Central memory CD8-positive, alpha-beta T cell (primary cell): Measurements from ENCODE around the gene ACTRT2.

Experiments
- ATAC-seq: fragments of 150-1000 bp; cut with Tn5 transposase; replicated peaks from 2 replicates; pipeline ENCODE4 v1.10.0; 2022; ENCODE audit warnings: mild to moderate bottlenecking, moderate FRiP score, moderate number of reproducible peaks; ENCODE audit not compliant: poor library complexity, severe bottlenecking; ENCODE audit errors: extremely low read depth
- DNase-seq, 2 donors: peaks; one replicate each; pipeline ENCODE4 v3.0.0; 2021; ENCODE audit warnings: low spot score in 2 of 2
- H3K27ac Mint-ChIP-seq: one replicate; pipeline ENCODE4 v1.8.0; 2022; ENCODE audit warnings: low read depth, mild to moderate bottlenecking, moderate library complexity, mixed read lengths
- H3K27me3 Mint-ChIP-seq: one replicate; pipeline ENCODE4 v1.8.0; 2022; ENCODE audit warnings: mixed read lengths
- H3K36me3 Mint-ChIP-seq: one replicate; pipeline ENCODE4 v1.8.0; 2022; ENCODE audit warnings: mild to moderate bottlenecking, moderate library complexity, mixed read lengths; ENCODE audit not compliant: insufficient read depth
- H3K4me1 Mint-ChIP-seq: one replicate; pipeline ENCODE4 v1.8.0; 2022; ENCODE audit warnings: mixed read lengths
- H3K4me3 Mint-ChIP-seq: one replicate; pipeline ENCODE4 v1.8.0; 2022; ENCODE audit warnings: mild to moderate bottlenecking, moderate library complexity, mixed read lengths
- H3K9me3 Mint-ChIP-seq: one replicate; pipeline ENCODE4 v1.8.0; 2022; ENCODE audit warnings: mixed read lengths

Gene ACTRT2

GRCh38 chr1:3019516-3020051, 1.7 kb upstream of the ACTRT2 start:
- DNase-seq (no peak), ATAC-seq (no peak)
- Mint-ChIP-seq H3K36me3 (no peaks in the 10 kb centered on the region), H3K4me1 (no peaks in the 10 kb centered on the region), H3K27me3 (peaks cover 10% of the 10 kb centered on the region), H3K27ac (no peak overlapping the region), H3K4me3 (no peak overlapping the region), H3K9me3 (no peaks in the 10 kb centered on the region)

- H3K4me3 Mint-ChIP-seq, result no peak overlapping the region
- H3K27ac Mint-ChIP-seq, result no peak overlapping the region
- H3K4me1 Mint-ChIP-seq, result no peaks in the 10 kb centered on the region
- H3K9me3 Mint-ChIP-seq, result no peaks in the 10 kb centered on the region
- H3K36me3 Mint-ChIP-seq, result no peaks in the 10 kb centered on the region
- no peak for DNase-seq
- no peak for ATAC-seq
- H3K27me3 Mint-ChIP-seq, result peaks cover 2% of the 10 kb centered on the region
Measured at GRCh38 chr1:3020263-3020909, 881 bp upstream of the ACTRT2 start.

GRCh38 chr1:3021801-3022401, 634 bp downstream of the ACTRT2 start:
- no peak overlapping the region for H3K4me3 Mint-ChIP-seq
- DNase-seq (no peak), ATAC-seq (no peak)
- H3K4me1 Mint-ChIP-seq, result no peaks in the 10 kb centered on the region
- no peaks in the 10 kb centered on the region for H3K9me3 Mint-ChIP-seq
- no peaks in the 10 kb centered on the region for H3K36me3 Mint-ChIP-seq
- no peaks in the 10 kb centered on the region for H3K27me3 Mint-ChIP-seq
- H3K27ac Mint-ChIP-seq, result no peak overlapping the region

GRCh38 chr1:3022511-3022973, 1.3 kb downstream of the ACTRT2 start:
- H3K4me1 Mint-ChIP-seq, result no peaks in the 10 kb centered on the region
- ATAC-seq (no peak), DNase-seq (no peak)
- H3K27me3 Mint-ChIP-seq, result no peaks in the 10 kb centered on the region
- no peak overlapping the region for H3K27ac Mint-ChIP-seq
- H3K4me3 Mint-ChIP-seq, result no peak overlapping the region
- no peaks in the 10 kb centered on the region for H3K9me3 Mint-ChIP-seq
- no peaks in the 10 kb centered on the region for H3K36me3 Mint-ChIP-seq

GRCh38 chr1:3022976-3023375, 1.7 kb downstream of the ACTRT2 start:
- Mint-ChIP-seq H3K27me3 (no peaks in the 10 kb centered on the region), H3K9me3 (no peaks in the 10 kb centered on the region), H3K36me3 (no peaks in the 10 kb centered on the region), H3K4me3 (no peak overlapping the region), H3K27ac (no peak overlapping the region), H3K4me1 (no peaks in the 10 kb centered on the region)
- ATAC-seq (no peak), DNase-seq (no peak)

- no peak overlapping the region for H3K4me3 Mint-ChIP-seq
- ATAC-seq, result no peak
- no peaks in the 10 kb centered on the region for H3K36me3 Mint-ChIP-seq
- no peaks in the 10 kb centered on the region for H3K4me1 Mint-ChIP-seq
- no peaks in the 10 kb centered on the region for H3K9me3 Mint-ChIP-seq
- no peaks in the 10 kb centered on the region for H3K27me3 Mint-ChIP-seq
- DNase-seq, result no peak
- H3K27ac Mint-ChIP-seq, result no peak overlapping the region
Measured at GRCh38 chr1:3024019-3024418, 2.8 kb downstream of the ACTRT2 start.

GRCh38 chr1:3024588-3024987, 3.3 kb downstream of the ACTRT2 start:
- no peak overlapping the region for H3K27ac Mint-ChIP-seq
- no peak overlapping the region for H3K4me3 Mint-ChIP-seq
- H3K9me3 Mint-ChIP-seq, result no peaks in the 10 kb centered on the region
- DNase-seq (no peak), ATAC-seq (no peak)
- no peaks in the 10 kb centered on the region for H3K4me1 Mint-ChIP-seq
- H3K36me3 Mint-ChIP-seq, result no peaks in the 10 kb centered on the region
- no peaks in the 10 kb centered on the region for H3K27me3 Mint-ChIP-seq

GRCh38 chr1:3026124-3026523, 4.9 kb downstream of the ACTRT2 start:
- no peak for DNase-seq
- no peaks in the 10 kb centered on the region for H3K36me3 Mint-ChIP-seq
- H3K9me3 Mint-ChIP-seq, result no peaks in the 10 kb centered on the region
- no peak overlapping the region for H3K27ac Mint-ChIP-seq
- ATAC-seq, result no peak
- no peaks in the 10 kb centered on the region for H3K4me1 Mint-ChIP-seq
- no peaks in the 10 kb centered on the region for H3K27me3 Mint-ChIP-seq
- no peak overlapping the region for H3K4me3 Mint-ChIP-seq

GRCh38 chr1:3026581-3027391, 5.5 kb downstream of the ACTRT2 start:
- no peak for ATAC-seq
- H3K4me1 Mint-ChIP-seq, result no peaks in the 10 kb centered on the region
- H3K36me3 Mint-ChIP-seq, result no peaks in the 10 kb centered on the region
- no peak overlapping the region for H3K27ac Mint-ChIP-seq
- H3K4me3 Mint-ChIP-seq, result no peak overlapping the region
- no peak for DNase-seq
- no peaks in the 10 kb centered on the region for H3K9me3 Mint-ChIP-seq
- H3K27me3 Mint-ChIP-seq, result no peaks in the 10 kb centered on the region

GRCh38 chr1:3027611-3028371, 6.5 kb downstream of the ACTRT2 start:
- DNase-seq, result no peak
- Mint-ChIP-seq H3K27ac (no peak overlapping the region), H3K27me3 (no peaks in the 10 kb centered on the region), H3K9me3 (no peaks in the 10 kb centered on the region), H3K4me3 (no peak overlapping the region), H3K4me1 (peaks cover 7% of the 10 kb centered on the region), H3K36me3 (no peaks in the 10 kb centered on the region)
- ATAC-seq, result no peak

- H3K4me3 Mint-ChIP-seq, result no peak overlapping the region
- DNase-seq (no peak), ATAC-seq (no peak)
- no peak overlapping the region for H3K27ac Mint-ChIP-seq
- H3K36me3 Mint-ChIP-seq, result no peaks in the 10 kb centered on the region
- no peaks in the 10 kb centered on the region for H3K27me3 Mint-ChIP-seq
- H3K9me3 Mint-ChIP-seq, result no peaks in the 10 kb centered on the region
- peaks cover 15% of the 10 kb centered on the region for H3K4me1 Mint-ChIP-seq
Measured at GRCh38 chr1:3028531-3029282, 7.4 kb downstream of the ACTRT2 start.

- Mint-ChIP-seq H3K36me3 (no peaks in the 10 kb centered on the region), H3K27me3 (no peaks in the 10 kb centered on the region), H3K4me3 (no peak overlapping the region), H3K9me3 (no peaks in the 10 kb centered on the region), H3K4me1 (peaks cover 15% of the 10 kb centered on the region), H3K27ac (no peak overlapping the region)
- ATAC-seq (no peak), DNase-seq (no peak)
Measured at GRCh38 chr1:3029481-3029961, 8.3 kb downstream of the ACTRT2 start.
